Panc1 (cell line): ENCODE measurements around the gene ADISSP.

Experiments
- SIN3A ChIP-seq: IDR thresholded peaks from 2 replicates; pipeline ENCODE4 v1.6.1; 2012; ENCODE audit warnings: low read depth, mild to moderate bottlenecking, low read length, moderate library complexity, borderline replicate concordance; ENCODE audit not compliant: insufficient read depth
- TF ChIP-seq, protein P1 (sequence below): fragments of 450-650 bp; IDR thresholded peaks from 2 replicates; pipeline ENCODE4 v1.5.1; 2017; ENCODE audit warnings: mild to moderate bottlenecking

DNA sequence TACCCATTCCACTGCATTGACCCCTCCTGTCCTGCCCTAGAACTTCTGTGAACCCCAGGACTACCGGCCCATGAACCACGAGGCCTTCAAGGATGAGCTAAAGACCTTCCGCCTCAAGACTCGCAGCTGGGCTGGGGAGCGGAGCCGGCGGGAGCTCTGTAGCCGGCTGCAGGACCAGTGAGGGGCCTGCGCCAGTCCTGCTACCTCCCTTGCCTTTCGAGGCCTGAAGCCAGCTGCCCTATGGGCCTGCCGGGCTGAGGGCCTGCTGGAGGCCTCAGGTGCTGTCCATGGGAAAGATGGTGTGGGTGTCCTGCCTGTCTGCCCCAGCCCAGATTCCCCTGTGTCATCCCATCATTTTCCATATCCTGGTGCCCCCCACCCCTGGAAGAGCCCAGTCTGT is 37.2 kb upstream of the ADISSP start:
- TF ChIP-seq, protein P1, sequence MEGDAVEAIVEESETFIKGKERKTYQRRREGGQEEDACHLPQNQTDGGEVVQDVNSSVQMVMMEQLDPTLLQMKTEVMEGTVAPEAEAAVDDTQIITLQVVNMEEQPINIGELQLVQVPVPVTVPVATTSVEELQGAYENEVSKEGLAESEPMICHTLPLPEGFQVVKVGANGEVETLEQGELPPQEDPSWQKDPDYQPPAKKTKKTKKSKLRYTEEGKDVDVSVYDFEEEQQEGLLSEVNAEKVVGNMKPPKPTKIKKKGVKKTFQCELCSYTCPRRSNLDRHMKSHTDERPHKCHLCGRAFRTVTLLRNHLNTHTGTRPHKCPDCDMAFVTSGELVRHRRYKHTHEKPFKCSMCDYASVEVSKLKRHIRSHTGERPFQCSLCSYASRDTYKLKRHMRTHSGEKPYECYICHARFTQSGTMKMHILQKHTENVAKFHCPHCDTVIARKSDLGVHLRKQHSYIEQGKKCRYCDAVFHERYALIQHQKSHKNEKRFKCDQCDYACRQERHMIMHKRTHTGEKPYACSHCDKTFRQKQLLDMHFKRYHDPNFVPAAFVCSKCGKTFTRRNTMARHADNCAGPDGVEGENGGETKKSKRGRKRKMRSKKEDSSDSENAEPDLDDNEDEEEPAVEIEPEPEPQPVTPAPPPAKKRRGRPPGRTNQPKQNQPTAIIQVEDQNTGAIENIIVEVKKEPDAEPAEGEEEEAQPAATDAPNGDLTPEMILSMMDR: no peak
- no peak for TF ChIP-seq SIN3A
